ENCODE measurements around the gene APOB. TPM values are rescaled to one million over a fixed set of nuclear protein-coding genes. Genes with fewer than 3 reads are reported as not detected.

The APOB gene
- polyA plus RNA-seq, 1 of the 3 experiments (the other 2 are of a cell fraction) = not detected

GRCh38 chr2:21019000-21019677, 24.7 kb downstream of the APOB start:
- no peak overlapping the region for H3K4me2 ChIP-seq
- POLR2A ChIA-PET = interaction anchor here (0.6 kb wide), 1 partner anchor 1436 kb away, joined by 3 read pairs; no protein-coding TSS in a partner anchor
- WGBS (ENCODE audit: low lambda C conversion rate) = 34% methylated on average over 3 of the region's 3 CpGs

GRCh38 chr2:21018290-21018689, 25.6 kb downstream of the APOB start:
- H3K27ac ChIP-seq (ENCODE audit: low read depth in 2 of 2, low read length in 1 of 2) = no peak overlapping the region
- no peak for DNase-seq
- 9% methylated on average over 2 of the region's 2 CpGs for WGBS (ENCODE audit: low lambda C conversion rate)

More at GRCh38 chr2:21019000-21019677, 24.7 kb downstream of the APOB start:
- H3K4me3 ChIP-seq (ENCODE audit: low read depth in 2 of 2, low read length in 1 of 2) = no peak overlapping the region
- H2AFZ ChIP-seq (ENCODE audit: low read depth) = no peak overlapping the region
- H3K27ac ChIP-seq (ENCODE audit: low read depth in 2 of 2, low read length in 1 of 2) = no peak overlapping the region
- no peaks in the 10 kb centered on the region for H3F3A ChIP-seq (replicated peaks; ENCODE audit: insufficient read depth)
- H3K27me3 ChIP-seq (ENCODE audit: insufficient read depth) = no peaks in the 10 kb centered on the region; the same call in 1 of the 2 replicates
- H3K9me3 ChIP-seq = no peaks in the 10 kb centered on the region
- H3K79me2 ChIP-seq (ENCODE audit: insufficient read depth) = no peaks in the 10 kb centered on the region
- CTCF ChIA-PET = interaction anchor here (1.0 kb wide), 1 partner anchor 358 kb away, joined by 3 read pairs; no protein-coding TSS in a partner anchor
- H3K9ac ChIP-seq = no peak overlapping the region
- no peak for DNase-seq
- TF ChIP-seq TCF12 (IDR thresholded peaks at IDR 0.05) (no peak), RCOR1 (IDR thresholded peaks at IDR 0.05; ENCODE audit: low read length) (no peak)
- H3K9me2 ChIP-seq = no peaks in the 10 kb centered on the region
- H3K36me3 ChIP-seq (replicated peaks in 1 of 2; ENCODE audit: control insufficient read depth in 1 of 2, insufficient read depth in 2 of 2, low read length in 1 of 2) = no peaks in the 10 kb centered on the region
- H4K20me1 ChIP-seq (ENCODE audit: insufficient read depth) = no peaks in the 10 kb centered on the region
- H3K4me1 ChIP-seq (ENCODE audit: control insufficient read depth in 1 of 2, insufficient read depth in 2 of 2, low read depth in 1 of 2, low read length in 1 of 2) = no peaks in the 10 kb centered on the region

More at GRCh38 chr2:21018290-21018689, 25.6 kb downstream of the APOB start:
- Histone ChIP-seq H3K27me3 (ENCODE audit: insufficient read depth) (no peaks in the 10 kb centered on the region; the same call in 1 of the 2 replicates), H3K4me2 (no peak overlapping the region), H3K4me3 (ENCODE audit: low read depth in 2 of 2, low read length in 1 of 2) (no peak overlapping the region), H3F3A (replicated peaks; ENCODE audit: insufficient read depth) (no peaks in the 10 kb centered on the region), H4K20me1 (ENCODE audit: insufficient read depth) (no peaks in the 10 kb centered on the region), H3K36me3 (replicated peaks in 1 of 2; ENCODE audit: control insufficient read depth in 1 of 2, insufficient read depth in 2 of 2, low read length in 1 of 2) (no peaks in the 10 kb centered on the region), H3K4me1 (ENCODE audit: control insufficient read depth in 1 of 2, insufficient read depth in 2 of 2, low read depth in 1 of 2, low read length in 1 of 2) (no peaks in the 10 kb centered on the region), H3K9me3 (no peaks in the 10 kb centered on the region), H2AFZ (ENCODE audit: low read depth) (no peak overlapping the region), H3K9ac (no peak overlapping the region), H3K9me2 (no peaks in the 10 kb centered on the region), H3K79me2 (ENCODE audit: insufficient read depth) (no peaks in the 10 kb centered on the region)
- CTCF ChIA-PET = no interaction called here
- POLR2A ChIA-PET = no interaction called here
- TF ChIP-seq GABPA (IDR thresholded peaks at IDR 0.05; ENCODE audit: low read depth) (no peak), FOXM1 (IDR thresholded peaks at IDR 0.05; ENCODE audit: low read depth) (no peak), GATA2 (CRISPR knock-in tag; IDR thresholded peaks at IDR 0.05) (no peak), CTCF (IDR thresholded peaks at IDR 0.05) (no peak), NFIC (IDR thresholded peaks at IDR 0.05; ENCODE audit: borderline replicate concordance) (no peak), TAF1 (IDR thresholded peaks at IDR 0.05; ENCODE audit: borderline replicate concordance, low read depth, low read length) (no peak), MEF2A (IDR thresholded peaks at IDR 0.05; ENCODE audit: borderline replicate concordance, low read depth) (no peak), MAX (IDR thresholded peaks at IDR 0.05; ENCODE audit: low read depth) (no peak), TCF12 (IDR thresholded peaks at IDR 0.05) (no peak), RXRA (IDR thresholded peaks at IDR 0.05; ENCODE audit: borderline replicate concordance, low read depth) (no peak), RFX5 (IDR thresholded peaks at IDR 0.05; ENCODE audit: low read length) (no peak), USF2 (IDR thresholded peaks at IDR 0.05; ENCODE audit: borderline replicate concordance, low read depth, low read length) (no peak), FOXJ3 (CRISPR knock-in tag; IDR thresholded peaks at IDR 0.05) (no peak)
